ENCODE measurements around the gene TLL2.

- TF ChIP-seq, protein P1, sequence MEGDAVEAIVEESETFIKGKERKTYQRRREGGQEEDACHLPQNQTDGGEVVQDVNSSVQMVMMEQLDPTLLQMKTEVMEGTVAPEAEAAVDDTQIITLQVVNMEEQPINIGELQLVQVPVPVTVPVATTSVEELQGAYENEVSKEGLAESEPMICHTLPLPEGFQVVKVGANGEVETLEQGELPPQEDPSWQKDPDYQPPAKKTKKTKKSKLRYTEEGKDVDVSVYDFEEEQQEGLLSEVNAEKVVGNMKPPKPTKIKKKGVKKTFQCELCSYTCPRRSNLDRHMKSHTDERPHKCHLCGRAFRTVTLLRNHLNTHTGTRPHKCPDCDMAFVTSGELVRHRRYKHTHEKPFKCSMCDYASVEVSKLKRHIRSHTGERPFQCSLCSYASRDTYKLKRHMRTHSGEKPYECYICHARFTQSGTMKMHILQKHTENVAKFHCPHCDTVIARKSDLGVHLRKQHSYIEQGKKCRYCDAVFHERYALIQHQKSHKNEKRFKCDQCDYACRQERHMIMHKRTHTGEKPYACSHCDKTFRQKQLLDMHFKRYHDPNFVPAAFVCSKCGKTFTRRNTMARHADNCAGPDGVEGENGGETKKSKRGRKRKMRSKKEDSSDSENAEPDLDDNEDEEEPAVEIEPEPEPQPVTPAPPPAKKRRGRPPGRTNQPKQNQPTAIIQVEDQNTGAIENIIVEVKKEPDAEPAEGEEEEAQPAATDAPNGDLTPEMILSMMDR (IDR thresholded peaks at IDR 0.05): no peak
- TF ChIP-seq POLR2A (IDR thresholded peaks at IDR 0.05): no peak
Measured at GRCh38 chr10:96448021-96448457, 65.7 kb downstream of the TLL2 start.
